Skeletal muscle cell (primary cell): ENCODE measurements around the gene SORL1.
"Not testable (repeated sequence)": the region's sequence is repeated elsewhere in the genome, so short reads cannot be mapped to it uniquely, and the experiment has no call there.

ENCODE experiments used
- DNase-seq: peaks from one replicate; pipeline ENCODE4 v3.0.0-alpha.2; 2010; ENCODE audit warnings: low read depth
- H3K4me3 ChIP-seq: 2 replicates; pipeline ENCODE4 v1.5.1; 2011; ENCODE audit warnings: low read depth, mild to moderate bottlenecking, control low read depth, low read length, moderate library complexity

SORL1 gene, protein sequence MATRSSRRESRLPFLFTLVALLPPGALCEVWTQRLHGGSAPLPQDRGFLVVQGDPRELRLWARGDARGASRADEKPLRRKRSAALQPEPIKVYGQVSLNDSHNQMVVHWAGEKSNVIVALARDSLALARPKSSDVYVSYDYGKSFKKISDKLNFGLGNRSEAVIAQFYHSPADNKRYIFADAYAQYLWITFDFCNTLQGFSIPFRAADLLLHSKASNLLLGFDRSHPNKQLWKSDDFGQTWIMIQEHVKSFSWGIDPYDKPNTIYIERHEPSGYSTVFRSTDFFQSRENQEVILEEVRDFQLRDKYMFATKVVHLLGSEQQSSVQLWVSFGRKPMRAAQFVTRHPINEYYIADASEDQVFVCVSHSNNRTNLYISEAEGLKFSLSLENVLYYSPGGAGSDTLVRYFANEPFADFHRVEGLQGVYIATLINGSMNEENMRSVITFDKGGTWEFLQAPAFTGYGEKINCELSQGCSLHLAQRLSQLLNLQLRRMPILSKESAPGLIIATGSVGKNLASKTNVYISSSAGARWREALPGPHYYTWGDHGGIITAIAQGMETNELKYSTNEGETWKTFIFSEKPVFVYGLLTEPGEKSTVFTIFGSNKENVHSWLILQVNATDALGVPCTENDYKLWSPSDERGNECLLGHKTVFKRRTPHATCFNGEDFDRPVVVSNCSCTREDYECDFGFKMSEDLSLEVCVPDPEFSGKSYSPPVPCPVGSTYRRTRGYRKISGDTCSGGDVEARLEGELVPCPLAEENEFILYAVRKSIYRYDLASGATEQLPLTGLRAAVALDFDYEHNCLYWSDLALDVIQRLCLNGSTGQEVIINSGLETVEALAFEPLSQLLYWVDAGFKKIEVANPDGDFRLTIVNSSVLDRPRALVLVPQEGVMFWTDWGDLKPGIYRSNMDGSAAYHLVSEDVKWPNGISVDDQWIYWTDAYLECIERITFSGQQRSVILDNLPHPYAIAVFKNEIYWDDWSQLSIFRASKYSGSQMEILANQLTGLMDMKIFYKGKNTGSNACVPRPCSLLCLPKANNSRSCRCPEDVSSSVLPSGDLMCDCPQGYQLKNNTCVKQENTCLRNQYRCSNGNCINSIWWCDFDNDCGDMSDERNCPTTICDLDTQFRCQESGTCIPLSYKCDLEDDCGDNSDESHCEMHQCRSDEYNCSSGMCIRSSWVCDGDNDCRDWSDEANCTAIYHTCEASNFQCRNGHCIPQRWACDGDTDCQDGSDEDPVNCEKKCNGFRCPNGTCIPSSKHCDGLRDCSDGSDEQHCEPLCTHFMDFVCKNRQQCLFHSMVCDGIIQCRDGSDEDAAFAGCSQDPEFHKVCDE (N-terminal part only)

GRCh38 chr11:121451986-121452608 is at the start of gene SORL1:
TSS of gene SORL1 (plus strand) at chr11:121452314. CDS start at chr11:121452332, 18 bp downstream.
- DNase-seq: no peak
- H3K4me3 ChIP-seq: peak within 1 kb of the TSS; percentile 58

DNA sequence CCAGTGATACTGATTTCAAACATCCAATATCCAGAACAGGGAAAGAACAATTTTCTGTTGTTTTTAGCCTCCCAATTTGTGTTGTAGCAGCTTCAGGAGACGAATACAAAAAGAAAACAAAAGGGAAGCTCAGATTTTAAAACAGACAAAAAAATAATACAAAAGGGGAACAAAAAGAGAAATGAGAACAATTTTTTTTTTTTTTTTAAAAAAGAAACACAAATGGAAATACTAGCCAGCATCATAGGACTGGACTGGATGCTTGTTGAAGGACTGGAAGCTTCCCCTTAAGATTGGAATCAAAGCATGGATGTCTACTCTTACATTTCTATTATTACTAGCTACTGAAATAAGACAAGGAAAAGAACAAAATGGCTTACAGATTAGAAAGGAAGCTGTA is 46.5 kb upstream of the SORL1 start:
- no peak overlapping the region for H3K4me3 ChIP-seq
- DNase-seq: no peak

DNA sequence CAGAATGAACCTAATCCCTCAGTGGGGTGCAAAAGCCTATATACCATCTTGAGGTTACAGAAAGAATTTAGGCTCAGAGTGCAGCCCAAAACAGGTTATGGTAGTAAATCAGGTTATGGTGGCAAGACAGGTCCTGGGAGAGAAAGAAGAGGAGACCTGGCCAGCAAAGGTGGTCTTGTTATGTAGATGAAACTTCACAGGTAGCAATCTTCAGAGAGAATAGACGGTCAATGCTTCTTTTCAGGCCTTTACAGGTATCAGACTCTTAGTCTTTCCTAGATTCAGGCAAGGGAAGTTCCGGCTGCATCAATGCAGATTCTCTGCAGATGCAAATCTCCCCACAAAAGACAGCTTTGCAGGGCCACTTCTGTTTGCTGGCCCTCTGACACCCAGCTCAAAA is 45.8 kb upstream of the SORL1 start:
- H3K4me3 ChIP-seq: no peak overlapping the region
- DNase-seq: no peak

DNA sequence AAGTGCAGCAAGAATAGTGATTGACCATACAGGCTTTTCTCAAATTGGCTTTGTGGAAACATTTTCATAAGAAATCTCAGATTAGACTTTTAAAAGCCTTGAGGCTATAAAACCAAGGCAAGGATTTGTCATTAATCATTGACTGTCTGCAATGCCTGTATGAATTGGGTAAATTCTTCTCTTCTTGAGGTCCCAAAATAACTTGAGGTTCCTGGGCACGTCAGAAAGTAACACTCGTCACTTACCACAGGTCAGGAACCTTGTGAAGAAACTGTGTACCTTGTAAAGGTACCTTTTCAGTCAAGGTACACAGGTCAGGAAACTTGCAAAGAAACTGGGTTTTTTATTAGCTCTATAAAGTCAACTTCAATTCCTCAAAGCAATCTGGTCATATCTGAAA is 43.3 kb upstream of the SORL1 start:
- no peak for DNase-seq
- H3K4me3 ChIP-seq: no peak overlapping the region

- H3K4me3 ChIP-seq, DNase-seq: not testable (repeated sequence)
These were observed 42.1 kb upstream of the SORL1 start for GRCh38 chr11:121410041-121410440.

GRCh38 chr11:121411330-121411729 is 40.8 kb upstream of the SORL1 start:
- not testable (repeated sequence) for DNase-seq, H3K4me3 ChIP-seq

DNA sequence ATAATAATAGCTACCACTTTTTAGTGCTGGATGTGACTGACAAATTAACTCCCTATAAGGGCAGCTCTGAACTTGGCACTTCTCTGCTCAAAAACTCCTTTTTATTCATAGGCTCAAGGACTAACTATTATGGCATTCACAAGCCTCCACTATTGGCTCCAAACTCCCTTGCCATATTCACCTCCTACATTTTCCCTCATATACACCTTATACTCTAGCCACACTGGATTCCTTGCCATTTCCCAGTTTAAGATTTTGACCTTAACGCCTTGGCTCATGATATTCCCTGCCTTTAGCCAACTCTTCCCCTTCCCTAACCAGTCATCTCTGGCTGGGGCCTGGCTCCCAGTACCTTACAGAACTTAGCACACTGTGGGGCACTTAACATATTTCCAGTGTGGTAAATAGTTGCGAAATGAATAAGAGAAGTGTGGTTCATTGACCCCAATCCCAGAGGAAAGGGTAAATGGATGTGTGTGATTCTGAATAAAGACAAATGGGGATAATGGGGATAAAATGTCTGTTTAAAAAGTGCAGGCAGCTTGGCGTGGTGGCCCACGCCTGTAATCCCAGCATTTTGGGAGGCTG is 40.0 kb upstream of the SORL1 start:
- no peak overlapping the region for H3K4me3 ChIP-seq
- no peak for DNase-seq

GRCh38 chr11:121412711-121413415 is 39.3 kb upstream of the SORL1 start:
- no peak for DNase-seq
- H3K4me3 ChIP-seq: no peak overlapping the region

DNA sequence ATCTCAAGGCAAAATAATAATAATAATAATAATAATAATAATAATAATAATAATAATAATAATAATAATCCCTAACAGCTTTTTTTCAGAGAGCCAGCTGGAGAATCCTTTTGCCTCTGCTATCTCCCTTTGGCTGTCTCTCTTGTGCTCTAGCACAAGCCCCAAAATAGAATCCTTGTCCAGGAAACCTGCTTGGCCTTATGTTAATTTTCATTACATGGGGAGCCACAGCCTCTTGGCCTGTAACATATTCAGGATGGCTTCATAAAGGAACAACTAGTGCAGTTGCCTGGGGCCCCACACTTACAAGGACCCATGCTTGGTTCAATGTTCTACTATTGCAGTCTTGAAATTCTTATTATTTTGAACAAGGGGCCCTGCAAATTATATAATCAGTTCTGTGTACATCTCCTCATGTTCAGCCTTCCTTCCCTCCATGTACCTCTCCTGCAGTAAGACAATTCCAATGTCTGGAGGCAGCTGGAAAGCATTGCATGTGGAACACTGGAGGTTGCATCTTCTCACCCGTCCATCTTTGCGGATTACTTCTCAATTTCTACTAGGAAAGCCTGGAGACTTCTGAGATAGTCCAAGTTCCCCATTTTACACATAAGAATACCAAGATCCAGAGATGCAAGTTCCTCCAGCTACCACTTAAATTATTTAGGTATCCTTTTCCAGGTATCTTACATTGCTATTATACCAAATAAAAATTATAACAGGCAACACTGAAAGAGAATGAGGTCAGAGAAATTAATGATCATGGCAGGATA is 37.8 kb upstream of the SORL1 start:
- DNase-seq: no peak
- no peak overlapping the region for H3K4me3 ChIP-seq

DNA sequence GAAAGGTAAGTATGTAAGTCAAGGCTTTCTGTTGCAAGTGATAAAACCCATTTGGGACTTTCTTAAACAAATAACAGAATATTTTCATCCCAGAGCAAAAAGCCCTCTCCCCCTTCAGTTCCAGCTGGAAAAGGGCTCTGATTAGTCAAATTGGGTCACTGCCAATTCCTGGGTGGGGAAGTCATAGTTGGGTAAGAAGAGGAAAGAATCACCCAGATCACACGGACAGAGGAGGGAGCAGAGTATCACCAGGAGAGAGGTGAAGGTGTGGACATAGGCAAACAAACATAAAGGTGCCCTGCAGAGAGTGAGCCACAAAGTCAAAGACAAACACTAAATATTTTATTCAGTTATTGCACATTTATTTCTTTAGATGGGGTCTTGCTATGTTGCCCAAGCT is 36.3 kb upstream of the SORL1 start:
- DNase-seq: no peak

GRCh38 chr11:121417055-121417551 is 35.0 kb upstream of the SORL1 start:
- DNase-seq: peak; percentile 90
- H3K4me3 ChIP-seq: no peak overlapping the region

More for the DNA sequence above, 36.3 kb upstream of the SORL1 start:
- H3K4me3 ChIP-seq: no peak overlapping the region

- H3K4me3 ChIP-seq: no peak overlapping the region
- DNase-seq: no peak
These were observed 34.5 kb upstream of the SORL1 start for GRCh38 chr11:121417607-121418006.

- H3K4me3 ChIP-seq: no peak overlapping the region
- no peak for DNase-seq
These were observed 33.4 kb upstream of the SORL1 start for GRCh38 chr11:121418625-121419114.

DNA sequence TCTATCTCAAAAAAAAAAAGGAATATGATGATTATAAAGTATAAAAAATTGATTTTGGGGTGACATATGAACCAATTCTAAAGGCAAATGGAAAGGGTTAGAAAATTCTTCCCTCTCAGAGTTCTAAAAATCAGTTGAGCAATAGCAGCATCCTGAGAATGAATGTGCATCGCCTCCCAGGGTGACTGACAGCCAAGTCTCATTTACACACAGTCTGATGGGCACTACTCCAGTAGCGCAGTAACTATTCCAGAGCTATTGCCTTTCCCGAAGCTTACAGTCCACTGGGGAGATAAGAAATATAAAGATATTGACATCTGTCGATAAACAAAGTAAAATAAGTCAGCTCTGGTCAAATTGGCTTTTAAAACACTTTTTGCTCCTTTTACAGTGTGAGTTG is 32.3 kb upstream of the SORL1 start:
- no peak for DNase-seq
- H3K4me3 ChIP-seq: no peak overlapping the region

DNA sequence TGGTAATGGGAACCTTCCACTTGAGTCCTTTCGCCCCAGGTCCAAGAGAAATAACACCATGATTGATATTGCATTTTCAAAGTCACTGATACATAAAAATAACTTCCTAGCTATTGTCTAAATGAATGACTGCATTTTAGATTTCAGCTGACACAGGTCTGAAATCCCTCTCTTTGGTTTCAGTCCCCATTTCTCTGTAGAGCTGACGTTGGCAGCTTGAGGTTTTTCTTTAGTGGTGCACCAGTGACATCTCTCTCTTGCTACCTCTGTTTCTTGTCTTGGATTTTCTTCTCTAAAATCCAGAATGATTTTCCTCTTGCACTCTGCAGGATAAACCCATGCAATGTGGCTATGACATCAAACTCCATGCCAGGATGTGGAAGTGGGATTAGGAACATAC is 31.7 kb upstream of the SORL1 start:
- no peak for DNase-seq
- no peak overlapping the region for H3K4me3 ChIP-seq

DNA sequence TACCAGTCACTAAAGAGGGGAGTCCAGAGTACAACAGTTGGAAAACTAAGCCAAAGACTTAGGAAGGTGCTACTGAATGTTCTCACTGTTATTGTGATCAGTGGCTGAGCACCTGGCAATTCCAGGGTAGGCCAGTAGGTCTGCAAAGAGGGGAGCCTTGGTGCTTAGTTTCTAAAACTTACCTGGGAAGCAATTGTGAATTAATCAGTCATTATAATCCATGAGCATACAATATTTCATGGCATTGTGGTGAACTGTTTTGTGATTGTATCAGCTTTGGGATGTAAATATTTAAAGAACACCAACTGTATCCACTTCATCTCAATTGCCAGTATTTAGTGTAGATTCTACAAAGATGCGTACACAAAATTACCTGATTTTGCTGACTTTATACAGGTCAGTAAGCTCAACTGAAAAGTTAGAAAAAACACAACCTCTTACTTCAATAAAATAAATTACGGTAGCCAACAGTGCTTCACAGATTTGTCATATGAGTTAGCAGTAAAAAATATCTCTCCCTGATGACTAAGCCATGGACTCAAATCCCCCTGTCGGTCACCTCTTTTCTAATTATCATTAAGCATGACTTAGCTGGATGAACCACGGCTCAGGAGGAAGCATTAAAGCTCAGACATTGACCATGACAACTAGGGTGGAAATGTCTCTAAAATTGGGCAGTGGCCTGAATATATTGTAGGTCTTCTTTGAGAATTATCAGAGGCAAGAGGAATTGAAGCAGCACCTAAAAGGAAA is 30.8 kb upstream of the SORL1 start:
- no peak overlapping the region for H3K4me3 ChIP-seq
- DNase-seq: no peak

DNA sequence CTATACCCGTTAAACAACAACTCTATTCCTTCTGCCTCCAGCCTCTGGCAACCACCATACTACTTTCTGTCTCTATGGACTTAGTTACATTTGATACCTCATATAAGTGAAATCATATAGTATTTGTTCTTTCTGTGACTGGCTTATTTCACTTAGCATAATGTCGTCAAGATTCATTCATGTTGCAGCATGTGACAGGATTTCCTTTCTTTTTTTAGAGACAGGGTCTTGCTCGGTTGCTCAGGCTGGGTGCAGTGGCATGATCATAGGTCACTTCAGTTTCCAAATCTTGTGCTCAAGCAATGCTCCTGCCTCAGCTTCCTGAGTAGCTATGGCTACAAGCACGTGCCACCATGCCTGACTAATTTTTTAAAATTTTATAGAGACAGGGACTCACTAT is 29.4 kb upstream of the SORL1 start:
- no peak for DNase-seq
- H3K4me3 ChIP-seq: no peak overlapping the region
